Inflammatory macrophage treated with lipopolysaccharide for 4 hours (primary cell): ENCODE measurements around the gene EEFSEC.

Experiments
- DNase-seq: peaks from one replicate; pipeline ENCODE4 v3.0.0-alpha.2; 2020

Gene EEFSEC

GRCh38 chr3:128339491-128340012, 186.3 kb downstream of the EEFSEC start:
- DNase-seq = no peak

- DNase-seq = no peak
Observed at GRCh38 chr3:128340198-128340903, 187.1 kb downstream of the EEFSEC start.

DNA sequence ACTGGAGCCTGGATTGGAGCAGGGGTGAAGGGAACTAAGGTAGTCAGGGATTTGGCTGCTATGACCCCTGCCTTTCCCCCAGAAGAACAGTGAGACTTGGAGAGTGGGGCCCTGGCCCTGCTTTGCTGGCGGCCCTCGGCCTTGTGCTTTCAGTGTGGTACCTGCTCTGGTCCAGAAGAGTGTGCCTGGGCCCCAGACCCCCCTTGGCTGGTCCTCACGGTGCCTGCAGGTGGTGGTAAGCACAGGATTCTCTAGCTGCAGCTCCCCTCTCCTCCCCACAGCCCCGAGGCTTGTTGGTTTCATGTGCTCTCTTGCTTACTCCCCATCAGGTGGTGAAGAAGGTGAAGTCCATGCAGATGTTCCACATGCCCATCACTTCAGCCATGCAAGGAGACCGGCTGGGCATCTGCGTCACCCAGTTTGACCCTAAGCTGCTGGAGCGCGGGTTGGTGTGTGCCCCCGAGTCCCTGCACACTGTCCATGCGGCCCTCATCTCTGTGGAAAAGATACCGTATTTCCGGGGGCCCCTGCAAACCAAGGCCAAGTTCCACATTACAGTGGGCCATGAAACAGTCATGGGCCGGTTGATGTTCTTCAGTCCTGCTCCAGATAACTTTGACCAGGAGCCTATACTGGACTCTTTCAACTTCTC, 187.7 kb downstream of the EEFSEC start:
- DNase-seq = no peak

DNA sequence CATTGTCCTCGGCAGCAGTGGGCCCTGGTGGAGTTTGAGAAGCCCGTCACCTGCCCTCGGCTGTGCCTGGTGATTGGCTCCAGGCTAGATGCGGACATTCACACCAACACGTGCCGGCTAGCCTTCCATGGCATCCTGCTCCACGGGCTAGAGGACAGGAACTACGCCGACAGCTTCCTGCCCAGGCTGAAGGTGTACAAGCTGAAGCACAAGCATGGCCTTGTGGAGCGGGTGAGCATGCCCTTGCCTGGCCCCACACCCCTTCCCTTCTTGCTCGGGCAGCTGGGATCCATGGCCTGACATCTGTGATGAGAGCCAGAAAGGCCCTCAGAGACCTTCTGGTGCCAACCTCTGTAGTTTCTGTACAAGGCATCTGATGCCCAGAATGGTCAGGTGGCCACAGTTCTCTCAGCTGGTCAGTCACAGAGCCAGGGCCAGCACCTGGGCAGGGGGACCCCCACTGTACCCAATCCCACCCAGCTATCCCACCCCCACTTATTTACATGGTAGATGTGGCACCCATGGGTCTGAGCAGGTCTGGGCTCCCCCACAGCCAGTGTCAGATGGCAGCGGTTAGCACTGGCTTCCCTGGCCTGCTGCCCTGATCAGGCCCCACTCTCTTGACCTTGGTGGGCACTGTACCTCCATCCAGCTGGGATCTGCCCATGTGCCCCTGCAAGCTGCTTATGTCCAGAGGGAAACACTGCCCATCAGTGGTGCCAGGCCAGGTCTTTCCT, 188.5 kb downstream of the EEFSEC start:
- no peak for DNase-seq

- no peak for DNase-seq
Observed at GRCh38 chr3:128342701-128343180, 189.5 kb downstream of the EEFSEC start.

DNA sequence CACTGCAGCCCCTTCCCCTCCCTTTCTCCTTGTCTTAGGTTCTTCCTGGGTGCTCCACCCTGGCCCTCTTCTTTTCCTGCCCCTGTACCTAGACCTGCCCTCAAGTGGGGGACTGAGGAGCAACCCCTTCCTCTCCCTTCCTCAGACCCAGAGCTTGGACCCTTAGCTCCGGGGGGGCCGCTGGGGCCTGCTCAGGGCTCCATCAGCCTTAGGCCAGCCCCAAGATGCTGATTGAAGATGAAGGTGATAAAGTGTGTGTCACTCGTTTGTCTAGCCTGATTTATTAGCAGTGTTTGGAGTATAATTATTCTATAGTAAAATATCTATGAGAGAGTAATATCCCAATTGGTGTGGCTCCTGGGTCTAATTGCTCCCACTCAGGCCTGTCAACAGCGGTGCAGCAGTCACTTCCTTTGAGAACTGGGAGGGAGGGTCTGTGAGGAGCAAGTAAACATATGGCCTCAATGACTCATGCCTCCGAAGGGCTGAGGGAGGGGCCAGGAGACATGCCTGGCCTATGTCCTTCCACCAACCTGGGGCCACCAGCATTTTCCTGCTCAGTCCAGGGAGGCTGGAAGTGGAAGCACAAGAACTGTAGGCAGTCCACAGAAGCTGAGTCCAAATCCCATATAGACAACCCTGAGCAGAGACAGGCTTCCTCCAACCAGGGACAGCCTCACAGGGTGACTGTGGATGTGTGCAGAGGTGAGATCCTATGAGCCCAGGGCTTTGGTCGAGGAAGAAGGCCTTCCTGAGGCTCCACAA, 190.2 kb downstream of the EEFSEC start:
- no peak for DNase-seq

DNA sequence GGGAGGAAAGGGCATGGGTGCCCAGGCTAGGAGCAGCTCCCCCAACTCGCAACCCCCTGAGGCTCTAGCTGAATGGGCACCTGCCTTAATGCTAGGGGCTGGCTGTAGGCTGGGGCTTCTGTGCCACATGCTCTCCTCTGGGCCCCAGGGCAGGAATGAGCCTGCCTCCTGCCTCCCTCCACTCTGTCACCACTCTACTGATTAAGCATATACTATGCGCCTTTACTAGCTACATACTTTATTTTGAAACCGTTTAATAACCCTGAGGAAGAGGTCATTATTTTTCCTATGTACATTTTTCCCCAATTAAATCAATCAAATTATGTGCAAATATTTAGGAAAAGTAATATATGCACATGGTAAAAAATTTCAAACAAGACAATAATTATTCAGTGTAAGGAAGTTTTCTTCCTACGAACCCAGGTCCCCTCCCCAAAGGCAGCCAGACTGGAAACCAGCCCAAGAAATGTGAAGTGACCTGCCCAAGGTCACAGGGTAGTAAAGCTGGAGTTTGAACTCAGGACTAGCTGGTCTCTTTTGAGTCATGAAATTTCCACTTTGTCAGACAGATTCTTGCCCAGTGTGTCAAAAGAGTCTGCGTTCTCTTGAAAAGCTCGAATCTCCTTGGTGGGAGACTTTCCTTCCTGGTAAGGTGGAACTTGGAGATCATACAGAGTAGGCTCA, 190.9 kb downstream of the EEFSEC start:
- no peak for DNase-seq

DNA sequence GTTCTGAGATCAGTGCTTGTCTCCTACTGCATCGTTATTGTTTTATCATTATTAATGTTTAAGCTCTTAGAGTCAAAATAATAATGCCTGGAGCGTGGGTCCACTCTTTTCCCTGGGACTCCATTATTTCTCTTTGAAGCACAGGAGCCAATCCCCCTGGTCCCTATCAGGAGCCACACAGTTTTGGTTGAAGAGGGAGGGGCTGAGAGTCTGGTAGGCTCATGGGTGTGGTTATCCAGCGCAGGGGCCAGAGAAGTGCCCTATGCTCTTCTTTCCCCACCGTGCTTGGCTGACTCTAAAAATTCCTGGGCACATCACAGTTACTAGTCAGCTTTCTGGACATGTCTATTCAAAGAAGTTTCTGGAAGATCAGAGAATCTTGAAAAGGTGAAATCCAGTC, 191.9 kb downstream of the EEFSEC start:
- no peak for DNase-seq

DNA sequence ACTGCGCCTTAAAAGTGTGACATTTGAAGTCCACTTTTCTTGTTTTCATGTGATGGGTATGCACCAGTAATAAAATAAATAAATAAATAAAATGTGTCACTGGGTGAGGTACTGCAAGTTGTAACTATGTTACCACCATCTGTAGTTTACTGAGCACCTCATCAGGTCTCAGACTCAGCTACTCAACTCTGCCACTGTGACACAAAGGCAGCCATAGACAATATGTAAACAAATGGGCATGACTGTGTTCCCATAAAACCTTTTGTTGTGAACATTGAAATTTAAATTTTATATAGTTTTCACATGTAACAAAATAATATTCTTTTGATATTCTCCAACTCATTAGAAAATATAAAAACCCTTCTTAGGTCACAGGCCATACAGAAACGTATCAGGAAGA, 193.3 kb downstream of the EEFSEC start:
- no peak for DNase-seq

DNA sequence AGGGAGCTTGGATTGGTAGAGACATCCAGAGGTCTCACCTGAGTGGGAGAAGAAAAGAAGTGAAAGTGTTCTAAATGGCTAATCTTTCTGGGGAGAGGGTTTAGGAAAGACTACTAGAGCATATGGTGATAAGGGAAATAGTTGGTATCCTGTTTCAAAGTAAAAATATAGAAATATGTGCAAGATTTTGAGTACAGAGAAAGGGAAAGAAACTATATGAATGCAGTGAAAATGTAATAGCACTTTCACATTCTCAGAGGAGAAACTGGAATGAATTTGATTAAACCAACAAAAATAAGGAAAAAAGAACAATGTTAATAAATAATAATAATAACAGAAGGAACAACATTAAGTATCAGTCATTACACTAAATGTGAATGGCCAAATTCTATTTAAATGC, 194.0 kb downstream of the EEFSEC start:
- no peak for DNase-seq

DNA sequence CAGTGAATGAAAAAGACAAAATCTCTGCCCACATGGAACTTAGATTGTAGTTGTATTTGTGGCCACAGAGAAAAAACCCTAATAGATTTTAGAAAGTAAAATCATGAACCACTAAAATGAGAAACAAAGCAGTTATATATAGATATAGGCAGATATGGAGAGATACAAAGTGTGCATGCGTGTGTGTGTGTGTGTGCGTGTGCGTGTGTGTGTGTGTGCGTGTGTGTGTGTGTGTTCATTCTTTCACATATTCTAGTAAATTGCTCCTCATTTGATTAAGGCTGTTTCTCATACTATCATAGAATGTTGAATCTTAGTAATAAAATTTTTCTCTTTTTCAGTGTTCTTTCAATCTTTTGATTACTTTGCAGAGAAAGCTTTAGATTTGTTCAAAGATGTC, 194.8 kb downstream of the EEFSEC start:
- no peak for DNase-seq

DNA sequence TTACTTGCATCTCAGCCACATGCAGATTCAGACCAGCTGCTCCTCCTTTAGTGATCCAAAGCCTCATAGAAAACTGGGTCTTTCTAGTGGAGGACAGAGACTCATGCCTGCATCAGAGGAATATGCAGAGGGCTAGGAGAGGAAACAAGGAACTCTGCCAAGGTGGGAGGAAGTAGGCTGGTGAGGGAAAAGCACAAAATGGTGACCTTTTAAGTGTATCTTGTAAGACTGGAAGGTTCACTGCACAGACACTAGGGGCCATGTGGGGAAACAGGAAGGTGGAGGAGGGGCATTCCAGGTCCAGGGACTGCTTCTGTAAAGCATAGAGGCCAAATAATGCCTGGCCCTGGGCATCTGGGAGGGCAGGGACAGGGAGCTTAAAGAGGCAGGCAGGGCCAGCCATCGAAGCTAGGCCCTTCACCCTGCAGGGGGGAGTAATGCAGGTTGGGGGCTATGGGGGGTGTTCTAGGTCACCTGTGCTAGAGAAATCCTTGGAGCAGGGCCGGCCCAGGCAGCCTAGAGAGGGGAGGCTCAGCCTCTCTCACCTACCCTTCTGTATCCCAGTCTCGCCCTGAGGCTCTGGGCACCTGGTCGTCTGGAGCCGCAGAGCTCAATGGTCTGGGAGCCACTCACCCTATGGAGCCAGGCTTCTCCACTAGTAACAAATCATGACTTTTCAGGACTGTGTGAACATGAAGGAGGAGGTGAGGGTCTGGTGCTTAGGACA, 195.7 kb downstream of the EEFSEC start:
- DNase-seq = peak; percentile 11

DNA sequence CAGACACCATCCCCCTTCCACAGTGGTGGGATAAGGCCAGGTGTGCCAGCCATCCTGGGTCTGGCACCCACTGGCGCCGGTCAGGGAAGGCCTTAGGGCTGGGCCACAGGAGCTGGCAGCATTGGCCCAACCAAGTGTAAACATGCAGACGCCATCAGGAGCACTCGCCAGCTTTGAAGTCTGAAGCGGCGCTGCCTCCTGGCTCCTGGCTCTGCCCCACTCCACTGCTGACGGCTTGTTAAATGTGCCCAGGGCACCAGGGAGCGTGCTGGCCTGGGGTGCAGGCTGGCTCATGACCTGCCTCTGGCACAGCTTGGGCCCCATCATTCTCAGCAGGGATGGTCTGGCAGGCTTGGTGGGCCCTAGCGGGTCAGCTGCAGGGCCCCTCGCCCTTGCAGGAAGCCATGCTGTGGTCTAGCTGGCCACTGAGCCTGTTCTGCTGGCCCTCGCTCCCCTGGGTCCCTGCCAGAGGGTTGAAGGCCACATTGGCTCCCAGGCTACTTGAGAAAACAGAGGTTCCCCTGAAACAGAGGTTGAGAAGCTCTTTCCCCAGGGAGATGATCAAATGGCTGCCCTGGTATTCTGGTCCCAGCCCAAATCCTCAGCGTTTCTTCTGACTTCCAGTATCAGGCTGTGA, 196.8 kb downstream of the EEFSEC start:
- no peak for DNase-seq

DNA sequence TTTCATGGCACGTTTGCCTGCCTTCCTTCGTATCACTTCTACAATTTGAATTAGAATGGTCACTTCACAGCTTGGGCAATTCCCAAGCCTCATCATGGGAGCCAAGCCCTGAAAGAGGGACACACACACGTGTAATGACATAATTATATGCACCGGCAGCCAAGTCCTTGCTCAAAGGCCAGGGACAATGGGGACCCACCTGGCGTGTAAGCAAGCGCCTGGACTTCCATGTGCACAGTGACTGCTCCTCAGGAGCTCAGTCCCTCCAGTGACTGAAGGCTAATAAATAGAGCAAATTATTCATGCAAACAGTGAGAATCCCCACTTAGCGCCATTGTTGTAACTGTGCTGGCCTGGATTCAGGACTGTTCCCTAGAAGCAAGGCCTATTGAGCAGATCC, 198.3 kb downstream of the EEFSEC start:
- DNase-seq = no peak

DNA sequence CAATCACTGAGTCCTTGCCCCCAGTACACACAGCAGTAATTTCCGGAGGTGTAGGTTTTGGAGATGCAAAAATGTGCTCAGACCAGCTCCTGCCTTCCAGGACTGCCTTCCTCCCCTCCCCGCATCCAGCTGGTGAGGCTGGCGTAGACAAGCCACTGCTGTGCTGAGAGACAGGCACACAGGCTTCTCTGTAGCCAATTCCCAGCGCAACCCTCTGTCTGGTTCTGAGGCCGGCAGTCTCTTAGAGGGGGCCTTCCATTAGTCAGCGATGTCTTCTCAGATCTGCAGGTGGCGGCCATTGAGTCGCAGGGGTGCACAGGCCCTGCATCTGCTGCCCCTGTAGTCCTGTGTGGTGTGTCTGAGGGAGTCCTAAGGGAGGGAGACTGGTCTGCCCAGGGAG, 199.0 kb downstream of the EEFSEC start:
- no peak for DNase-seq

GRCh38 chr3:128353361-128353965, 200.2 kb downstream of the EEFSEC start:
- DNase-seq = no peak

GRCh38 chr3:128353991-128354687, 200.9 kb downstream of the EEFSEC start:
- DNase-seq = no peak

DNA sequence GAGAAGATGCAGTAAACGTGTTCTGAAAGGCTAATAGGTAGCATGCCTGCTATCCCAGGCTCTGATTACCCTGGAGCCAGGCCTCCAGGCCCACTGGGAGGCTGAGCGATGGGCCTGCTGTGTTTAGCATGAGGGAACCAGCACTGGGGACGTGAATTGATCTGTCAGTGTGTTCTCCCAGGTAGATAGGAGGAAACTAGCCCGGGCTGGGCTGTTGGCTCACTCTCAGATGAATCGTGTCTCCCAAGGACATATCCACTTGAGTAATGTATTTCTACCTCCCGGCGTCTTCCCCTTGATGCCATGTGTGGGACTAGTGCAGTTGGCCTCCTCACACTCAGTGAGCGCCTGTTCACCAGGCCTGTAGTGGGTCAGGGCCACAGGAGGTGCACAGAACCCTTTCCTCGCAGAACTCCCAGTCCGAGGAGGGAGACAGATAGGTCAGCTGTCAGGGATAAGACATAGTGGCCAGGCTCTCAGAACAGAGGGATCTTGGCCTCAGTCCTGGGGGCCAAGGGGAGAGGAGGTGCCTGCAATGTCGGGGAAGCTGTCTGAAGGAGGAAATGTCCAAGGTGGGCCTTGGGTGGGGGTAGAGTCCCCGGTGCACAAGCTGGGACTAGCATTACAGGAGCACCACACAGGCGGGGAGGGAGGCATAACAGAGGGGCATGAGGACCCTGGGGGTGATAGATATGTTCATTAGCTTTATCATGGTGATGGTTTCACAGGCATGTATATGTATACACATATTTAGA, 201.7 kb downstream of the EEFSEC start:
- no peak for DNase-seq

- DNase-seq = no peak
Observed at GRCh38 chr3:128355543-128355919, 202.2 kb downstream of the EEFSEC start.
